PC-3 (cell line): ENCODE measurements around the gene TNFRSF19.
A peak's percentile ranks its signal among the peaks of the same experiment; 100 is the strongest.

Source experiments
- CTCF ChIP-seq: fragments of 300-600 bp; sonication (generic); conservative IDR thresholded peaks from 2 replicates; pipeline ENCODE4 v1.5.1; 2017; ENCODE audit warnings: antibody characterized with exemption, low read depth, mild to moderate bottlenecking, low read length
- EZH2 ChIP-seq: fragments of 300-600 bp; sonication (generic); IDR thresholded peaks from one replicate; pipeline ENCODE4 v1.6.1; 2017; ENCODE audit warnings: antibody characterized with exemption, mild to moderate bottlenecking, low read length; ENCODE audit not compliant: unreplicated experiment
- EZH2phosphoT487 ChIP-seq: fragments of 300-600 bp; sonication (generic); IDR thresholded peaks from 2 replicates; pipeline ENCODE4 v1.6.1; 2018; ENCODE audit warnings: mild to moderate bottlenecking, antibody characterized with exemption, low read length, borderline replicate concordance

GRCh38 chr13:23578411-23579071 lies 8.3 kb downstream of the TNFRSF19 start:
- peak; percentile 70 for TF ChIP-seq CTCF
- TF ChIP-seq EZH2phosphoT487 = no peak
- no peak for TF ChIP-seq EZH2
